Caco-2 (cell line): Measurements from ENCODE around the gene C5. TPM values are rescaled to one million over a fixed set of nuclear protein-coding genes. Genes with fewer than 3 reads are reported as not detected.

Experiments used
- BruUV-seq: library from RNA; stranded (reverse); fragments of 400-500 nt; replicated peaks from 2 replicates; lab custom pipeline; 2021; lab: Mats Ljungman, UMichigan
- CTCF ChIA-PET: fragments of 300-600 bp; sonication (Branson Sonifier 250); formaldehyde crosslinking; loops from one replicate; lab custom pipeline; 2022; ENCODE audit warnings: antibody characterized with exemption; lab: Charles Lee
- POLR2A ChIA-PET: fragments of 300-600 bp; sonication (Branson Sonifier 250); formaldehyde crosslinking; loops from one replicate; lab custom pipeline; 2022; ENCODE audit warnings: antibody characterized with exemption; lab: Charles Lee
- DNase-seq, 2 experiments: peaks; one replicate each; pipeline versions ENCODE4 v3.0.0 to v3.0.0-alpha.2; 2020 to 2022
- H3K27me3 ChIP-seq: replicated peaks from 2 replicates; pipeline ENCODE4 v1.6.0; 2011; ENCODE audit warnings: low read length; ENCODE audit not compliant: control insufficient read depth, insufficient read depth
- H3K36me3 ChIP-seq: 2 replicates; pipeline ENCODE4 v1.5.1; 2011; ENCODE audit warnings: low read length; ENCODE audit not compliant: control insufficient read depth, insufficient read depth
- H3K4me1 ChIP-seq: fragments of 250-450 bp; sonication (Bioruptor Pico); 2 replicates; pipeline ENCODE4 v1.5.1; 2020; ENCODE audit warnings: mild to moderate bottlenecking
- H3K4me3 ChIP-seq: 2 replicates; pipeline ENCODE4 v1.5.1; 2011; ENCODE audit warnings: low read depth, mild to moderate bottlenecking, control low read depth, low read length
- H3K9me3 ChIP-seq: fragments of 250-450 bp; sonication (Bioruptor Pico); 2 replicates; pipeline ENCODE4 v1.5.1; 2020; ENCODE audit warnings: mild to moderate bottlenecking, moderate library complexity
- H3K27ac Mint-ChIP-seq: one replicate; pipeline ENCODE4 v1.8.0; 2022; ENCODE audit warnings: mixed read lengths; ENCODE audit not compliant: unreplicated experiment
- H3K27me3 Mint-ChIP-seq: one replicate; pipeline ENCODE4 v1.8.0; 2022; ENCODE audit warnings: mixed read lengths; ENCODE audit not compliant: insufficient read depth, unreplicated experiment
- H3K36me3 Mint-ChIP-seq: one replicate; pipeline ENCODE4 v1.8.0; 2022; ENCODE audit warnings: mild to moderate bottlenecking, mixed read lengths; ENCODE audit not compliant: insufficient read depth, unreplicated experiment
- H3K4me1 Mint-ChIP-seq: one replicate; pipeline ENCODE4 v1.8.0; 2022; ENCODE audit warnings: low read depth, mixed read lengths; ENCODE audit not compliant: unreplicated experiment
- H3K4me3 Mint-ChIP-seq: one replicate; pipeline ENCODE4 v1.8.0; 2022; ENCODE audit warnings: mild to moderate bottlenecking, moderate library complexity, mixed read lengths; ENCODE audit not compliant: unreplicated experiment
- H3K9me3 Mint-ChIP-seq: one replicate; pipeline ENCODE4 v1.8.0; 2022; ENCODE audit warnings: mixed read lengths; ENCODE audit not compliant: unreplicated experiment
- intact Hi-C: fragments of 100-400 bp; cut with micrococcal nuclease; formaldehyde crosslinking; loops from one replicate; pipeline ENCODE4 v1.10.0; 2022; ENCODE audit not compliant: unreplicated experiment
- total RNA-seq: library from RNA; stranded (reverse); gene quantifications from 2 replicates; pipeline ENCODE4 v1.2.3, GENCODE V29; 2022
- TF ChIP-seq, protein P1 (sequence below), 2 experiments: fragments of 200-600 bp in 1 of 2; IDR thresholded peaks; 1 replicate in 1 of 2; 2 replicates in 1 of 2; pipeline versions ENCODE4 v1.5.1 to v1.8.0; 2011 to 2022; ENCODE audit warnings: antibody characterized with exemption in 1 of 2, control low read depth in 1 of 2, inconsistent platforms in 1 of 2, low read depth in 1 of 2, low read length in 1 of 2, mild to moderate bottlenecking in 1 of 2, moderate library complexity in 1 of 2; ENCODE audit not compliant: insufficient read depth in 1 of 2, severe bottlenecking in 1 of 2, unreplicated experiment in 1 of 2

Gene C5
- total RNA-seq, 1 experiment from 2014 or later, result 14.9 TPM

DNA sequence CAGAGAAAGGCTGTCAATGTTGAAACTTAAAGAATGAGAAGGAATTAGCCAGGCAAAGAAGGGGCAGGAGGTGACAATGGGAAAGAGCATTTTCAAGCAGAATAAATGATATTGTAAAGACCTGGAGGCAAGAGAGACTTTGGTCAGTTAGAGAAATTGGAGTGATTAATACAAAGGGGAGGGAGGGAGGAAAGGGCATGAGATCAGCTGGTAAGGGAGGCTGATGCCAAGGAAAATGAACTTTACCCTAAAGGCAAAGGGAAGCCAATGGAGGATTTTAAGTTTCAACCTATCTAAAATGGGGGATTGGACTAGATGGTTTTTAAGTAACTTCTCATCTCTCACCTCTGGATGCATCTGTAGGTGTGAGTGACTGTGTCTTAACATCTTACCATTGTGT is 23.3 kb downstream of the C5 start:
- no peaks in the 10 kb centered on the region for H3K27me3 ChIP-seq
- no peaks in the 10 kb centered on the region for H3K4me1 ChIP-seq
- Mint-ChIP-seq H3K27ac (no peak overlapping the region), H3K4me1 (no peaks in the 10 kb centered on the region), H3K36me3 (no peaks in the 10 kb centered on the region), H3K27me3 (no peaks in the 10 kb centered on the region), H3K4me3 (no peak overlapping the region), H3K9me3 (no peaks in the 10 kb centered on the region)
- H3K36me3 ChIP-seq, result no peaks in the 10 kb centered on the region; the same call in 1 of the 2 replicates
- H3K4me3 ChIP-seq, result no peak overlapping the region
- H3K9me3 ChIP-seq, result peaks cover 3% of the 10 kb centered on the region; the same call in 1 of the 2 replicates
- intact Hi-C loops, result no loop called here
- BruUV-seq, result no TSS peak
- TF ChIP-seq, protein P1, sequence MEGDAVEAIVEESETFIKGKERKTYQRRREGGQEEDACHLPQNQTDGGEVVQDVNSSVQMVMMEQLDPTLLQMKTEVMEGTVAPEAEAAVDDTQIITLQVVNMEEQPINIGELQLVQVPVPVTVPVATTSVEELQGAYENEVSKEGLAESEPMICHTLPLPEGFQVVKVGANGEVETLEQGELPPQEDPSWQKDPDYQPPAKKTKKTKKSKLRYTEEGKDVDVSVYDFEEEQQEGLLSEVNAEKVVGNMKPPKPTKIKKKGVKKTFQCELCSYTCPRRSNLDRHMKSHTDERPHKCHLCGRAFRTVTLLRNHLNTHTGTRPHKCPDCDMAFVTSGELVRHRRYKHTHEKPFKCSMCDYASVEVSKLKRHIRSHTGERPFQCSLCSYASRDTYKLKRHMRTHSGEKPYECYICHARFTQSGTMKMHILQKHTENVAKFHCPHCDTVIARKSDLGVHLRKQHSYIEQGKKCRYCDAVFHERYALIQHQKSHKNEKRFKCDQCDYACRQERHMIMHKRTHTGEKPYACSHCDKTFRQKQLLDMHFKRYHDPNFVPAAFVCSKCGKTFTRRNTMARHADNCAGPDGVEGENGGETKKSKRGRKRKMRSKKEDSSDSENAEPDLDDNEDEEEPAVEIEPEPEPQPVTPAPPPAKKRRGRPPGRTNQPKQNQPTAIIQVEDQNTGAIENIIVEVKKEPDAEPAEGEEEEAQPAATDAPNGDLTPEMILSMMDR (IDR thresholded peaks at IDR 0.05; ENCODE audit: insufficient read depth in 1 of 2, low read depth in 1 of 2, low read length in 1 of 2, severe bottlenecking in 1 of 2, unreplicated experiment in 1 of 2), result no peak
- ChIA-PET CTCF (no interaction called here), POLR2A (no interaction called here)
- no peak for DNase-seq

DNA sequence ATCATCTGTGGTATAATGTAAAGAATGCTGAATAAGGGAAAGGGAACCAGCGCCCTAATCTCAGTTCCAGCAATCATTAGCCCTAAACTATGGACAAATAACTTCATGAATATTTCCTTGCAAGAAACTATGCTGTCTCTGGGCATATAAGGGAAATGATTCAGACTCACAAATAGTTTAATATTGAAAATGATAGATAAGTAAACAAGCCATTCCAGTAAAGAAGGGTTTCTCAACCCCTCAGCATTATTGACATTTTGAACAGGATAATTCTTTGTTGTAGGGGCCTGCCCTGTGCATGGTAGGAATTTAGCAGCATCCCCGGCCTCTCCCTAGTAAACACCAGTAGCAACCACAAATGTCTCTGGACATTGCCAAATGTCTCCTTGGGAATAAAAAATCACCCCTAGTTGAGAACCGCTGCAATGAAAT is 23.8 kb downstream of the C5 start:
- Histone ChIP-seq H3K9me3 (peaks cover 3% of the 10 kb centered on the region; the same call in 1 of the 2 replicates), H3K27me3 (no peaks in the 10 kb centered on the region), H3K4me3 (no peak overlapping the region), H3K36me3 (no peaks in the 10 kb centered on the region; the same call in 1 of the 2 replicates), H3K4me1 (no peaks in the 10 kb centered on the region)
- ChIA-PET CTCF (no interaction called here), POLR2A (no interaction called here)
- no peaks in the 10 kb centered on the region for H3K9me3 Mint-ChIP-seq
- no peaks in the 10 kb centered on the region for H3K27me3 Mint-ChIP-seq
- TF ChIP-seq, protein P1 (IDR thresholded peaks at IDR 0.05; ENCODE audit: insufficient read depth in 1 of 2, low read depth in 1 of 2, low read length in 1 of 2, severe bottlenecking in 1 of 2, unreplicated experiment in 1 of 2), result no peak
- no peaks in the 10 kb centered on the region for H3K4me1 Mint-ChIP-seq
- BruUV-seq, result no TSS peak
- H3K27ac Mint-ChIP-seq, result no peak overlapping the region
- no peak for DNase-seq
- intact Hi-C loops, result no loop called here
- no peak overlapping the region for H3K4me3 Mint-ChIP-seq
- no peaks in the 10 kb centered on the region for H3K36me3 Mint-ChIP-seq

DNA sequence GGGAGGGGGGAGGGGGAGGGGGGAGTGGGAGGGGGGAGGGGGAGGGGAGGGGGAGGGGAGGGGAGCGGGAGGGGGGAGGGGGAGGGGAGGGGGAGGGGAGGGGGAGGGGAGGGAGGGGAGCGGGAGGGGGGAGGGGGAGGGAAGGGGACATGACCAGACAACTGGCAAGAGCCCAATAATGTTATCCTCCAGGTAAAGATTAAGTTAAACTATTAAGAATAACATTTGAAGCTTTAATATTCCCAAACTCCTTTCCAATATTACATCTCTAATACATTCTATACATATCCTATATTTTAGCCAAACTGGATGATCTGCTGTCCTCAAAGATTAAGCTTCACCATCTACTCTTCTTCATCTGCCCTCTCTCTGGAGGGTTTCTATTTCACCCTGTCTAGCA is 25.8 kb downstream of the C5 start:
- no peak overlapping the region for H3K4me3 Mint-ChIP-seq
- no TSS peak for BruUV-seq
- peaks cover 3% of the 10 kb centered on the region; the same call in 1 of the 2 replicates for H3K9me3 ChIP-seq
- no peaks in the 10 kb centered on the region for H3K27me3 ChIP-seq
- no peaks in the 10 kb centered on the region for H3K36me3 ChIP-seq
- H3K36me3 Mint-ChIP-seq, result no peaks in the 10 kb centered on the region
- no peak for DNase-seq
- H3K4me3 ChIP-seq, result no peak overlapping the region
- no peaks in the 10 kb centered on the region for H3K4me1 ChIP-seq
- no peak overlapping the region for H3K27ac Mint-ChIP-seq
- H3K4me1 Mint-ChIP-seq, result no peaks in the 10 kb centered on the region
- H3K9me3 Mint-ChIP-seq, result no peaks in the 10 kb centered on the region
- intact Hi-C loops, result no loop called here
- ChIA-PET POLR2A (no interaction called here), CTCF (interaction anchor here (1.8 kb wide), 1 partner anchor 35 kb away, joined by 18 read pairs; no protein-coding TSS in a partner anchor)
- TF ChIP-seq, protein P1 (IDR thresholded peaks at IDR 0.05; ENCODE audit: insufficient read depth in 1 of 2, low read depth in 1 of 2, low read length in 1 of 2, severe bottlenecking in 1 of 2, unreplicated experiment in 1 of 2), result no peak
- H3K27me3 Mint-ChIP-seq, result no peaks in the 10 kb centered on the region
